K562 (cell line): ENCODE results near the gene NT5C. TPM values are rescaled to one million over a fixed set of nuclear protein-coding genes. Genes with fewer than 3 reads are reported as not detected.

Experiments
- CBX8 ChIP-seq: fragments of 200-600 bp; sonication (generic); IDR thresholded peaks from 2 replicates; pipeline ENCODE4 v1.6.1; 2012; ENCODE audit warnings: borderline replicate concordance, mixed run types, low read depth, mild to moderate bottlenecking, moderate library complexity, mixed read lengths, low read length, control low read depth, inconsistent platforms; ENCODE audit not compliant: poor library complexity, severe bottlenecking; ENCODE audit errors: extremely low read depth
- HDAC2 ChIP-seq: fragments of 450-650 bp; IDR thresholded peaks from 2 replicates; pipeline ENCODE4 v1.6.1; 2016; ENCODE audit warnings: mild to moderate bottlenecking
- HMG20B ChIP-seq: fragments of 250-450 bp; sonication (Bioruptor Pico); IDR thresholded peaks from 2 replicates; pipeline ENCODE4 v1.5.0; 2021; ENCODE audit warnings: mild to moderate bottlenecking
- REST ChIP-seq, 2 experiments: fragments of 450-650 bp; formaldehyde crosslinking in 1 of 2; IDR thresholded peaks; 2 replicates each; pipeline versions ENCODE4 v1.4.0 to v1.6.1; 2014 to 2020; ENCODE audit warnings: mild to moderate bottlenecking in 2 of 2, borderline replicate concordance in 1 of 2, low read depth in 1 of 2
- polyA plus RNA-seq, 8 experiments: library from polyadenylated mRNA; depleted of rRNA in 4 of 8; stranded (reverse) in 5 of 8; unstranded in 3 of 8; fragments of >200 nt; fragmentation: Nextera tagmentation in 2 of 8; fragmentation: Illumina TruSeq in 1 of 8; extraction: Ambion mirVana in 2 of 8; extraction: Trizol in 1 of 8; gene quantifications; 2 replicates each; pipeline versions ENCODE4 v1.2.1 to v1.2.3, GENCODE V29; 2011 to 2014; ENCODE audit warnings: inconsistent platforms in 1 of 8, missing spikeins in 1 of 8
- total RNA-seq, 7 experiments: library from RNA; depleted of rRNA in 6 of 7; stranded (reverse); fragments of >200 nt in 6 of 7; fragmentation: Illumina TruSeq in 2 of 7; extraction: Trizol in 2 of 7; gene quantifications; 2 replicates each; pipeline versions ENCODE4 v1.2.1 to v1.2.3, GENCODE V29; 2011 to 2021; ENCODE audit warnings: low replicate concordance in 1 of 7
- TF ChIP-seq, protein P1 (sequence below): fragments of 200-600 bp; sonication (generic); IDR thresholded peaks from one replicate; pipeline ENCODE4 v1.6.1; 2012; ENCODE audit warnings: mild to moderate bottlenecking, low read depth, low read length, inconsistent platforms

Gene NT5C
- total and polyA plus RNA-seq, 9 of the 15 experiments (the other 6 are each of a cell fraction or from before 2014, with no cell fraction given) = 2.9 to 205 (median 45.0) TPM

GRCh38 chr17:75105126-75106080 lies 26.1 kb downstream of the NT5C start (continued):
- peak; percentile 55; the same call in 1 of the 2 replicates for TF ChIP-seq REST (IDR thresholded peaks at IDR 0.05; ENCODE audit: borderline replicate concordance)
- no peak for TF ChIP-seq REST (CRISPR knock-in tag; IDR thresholded peaks at IDR 0.05; ENCODE audit: low read depth)
- TF ChIP-seq, protein P1, sequence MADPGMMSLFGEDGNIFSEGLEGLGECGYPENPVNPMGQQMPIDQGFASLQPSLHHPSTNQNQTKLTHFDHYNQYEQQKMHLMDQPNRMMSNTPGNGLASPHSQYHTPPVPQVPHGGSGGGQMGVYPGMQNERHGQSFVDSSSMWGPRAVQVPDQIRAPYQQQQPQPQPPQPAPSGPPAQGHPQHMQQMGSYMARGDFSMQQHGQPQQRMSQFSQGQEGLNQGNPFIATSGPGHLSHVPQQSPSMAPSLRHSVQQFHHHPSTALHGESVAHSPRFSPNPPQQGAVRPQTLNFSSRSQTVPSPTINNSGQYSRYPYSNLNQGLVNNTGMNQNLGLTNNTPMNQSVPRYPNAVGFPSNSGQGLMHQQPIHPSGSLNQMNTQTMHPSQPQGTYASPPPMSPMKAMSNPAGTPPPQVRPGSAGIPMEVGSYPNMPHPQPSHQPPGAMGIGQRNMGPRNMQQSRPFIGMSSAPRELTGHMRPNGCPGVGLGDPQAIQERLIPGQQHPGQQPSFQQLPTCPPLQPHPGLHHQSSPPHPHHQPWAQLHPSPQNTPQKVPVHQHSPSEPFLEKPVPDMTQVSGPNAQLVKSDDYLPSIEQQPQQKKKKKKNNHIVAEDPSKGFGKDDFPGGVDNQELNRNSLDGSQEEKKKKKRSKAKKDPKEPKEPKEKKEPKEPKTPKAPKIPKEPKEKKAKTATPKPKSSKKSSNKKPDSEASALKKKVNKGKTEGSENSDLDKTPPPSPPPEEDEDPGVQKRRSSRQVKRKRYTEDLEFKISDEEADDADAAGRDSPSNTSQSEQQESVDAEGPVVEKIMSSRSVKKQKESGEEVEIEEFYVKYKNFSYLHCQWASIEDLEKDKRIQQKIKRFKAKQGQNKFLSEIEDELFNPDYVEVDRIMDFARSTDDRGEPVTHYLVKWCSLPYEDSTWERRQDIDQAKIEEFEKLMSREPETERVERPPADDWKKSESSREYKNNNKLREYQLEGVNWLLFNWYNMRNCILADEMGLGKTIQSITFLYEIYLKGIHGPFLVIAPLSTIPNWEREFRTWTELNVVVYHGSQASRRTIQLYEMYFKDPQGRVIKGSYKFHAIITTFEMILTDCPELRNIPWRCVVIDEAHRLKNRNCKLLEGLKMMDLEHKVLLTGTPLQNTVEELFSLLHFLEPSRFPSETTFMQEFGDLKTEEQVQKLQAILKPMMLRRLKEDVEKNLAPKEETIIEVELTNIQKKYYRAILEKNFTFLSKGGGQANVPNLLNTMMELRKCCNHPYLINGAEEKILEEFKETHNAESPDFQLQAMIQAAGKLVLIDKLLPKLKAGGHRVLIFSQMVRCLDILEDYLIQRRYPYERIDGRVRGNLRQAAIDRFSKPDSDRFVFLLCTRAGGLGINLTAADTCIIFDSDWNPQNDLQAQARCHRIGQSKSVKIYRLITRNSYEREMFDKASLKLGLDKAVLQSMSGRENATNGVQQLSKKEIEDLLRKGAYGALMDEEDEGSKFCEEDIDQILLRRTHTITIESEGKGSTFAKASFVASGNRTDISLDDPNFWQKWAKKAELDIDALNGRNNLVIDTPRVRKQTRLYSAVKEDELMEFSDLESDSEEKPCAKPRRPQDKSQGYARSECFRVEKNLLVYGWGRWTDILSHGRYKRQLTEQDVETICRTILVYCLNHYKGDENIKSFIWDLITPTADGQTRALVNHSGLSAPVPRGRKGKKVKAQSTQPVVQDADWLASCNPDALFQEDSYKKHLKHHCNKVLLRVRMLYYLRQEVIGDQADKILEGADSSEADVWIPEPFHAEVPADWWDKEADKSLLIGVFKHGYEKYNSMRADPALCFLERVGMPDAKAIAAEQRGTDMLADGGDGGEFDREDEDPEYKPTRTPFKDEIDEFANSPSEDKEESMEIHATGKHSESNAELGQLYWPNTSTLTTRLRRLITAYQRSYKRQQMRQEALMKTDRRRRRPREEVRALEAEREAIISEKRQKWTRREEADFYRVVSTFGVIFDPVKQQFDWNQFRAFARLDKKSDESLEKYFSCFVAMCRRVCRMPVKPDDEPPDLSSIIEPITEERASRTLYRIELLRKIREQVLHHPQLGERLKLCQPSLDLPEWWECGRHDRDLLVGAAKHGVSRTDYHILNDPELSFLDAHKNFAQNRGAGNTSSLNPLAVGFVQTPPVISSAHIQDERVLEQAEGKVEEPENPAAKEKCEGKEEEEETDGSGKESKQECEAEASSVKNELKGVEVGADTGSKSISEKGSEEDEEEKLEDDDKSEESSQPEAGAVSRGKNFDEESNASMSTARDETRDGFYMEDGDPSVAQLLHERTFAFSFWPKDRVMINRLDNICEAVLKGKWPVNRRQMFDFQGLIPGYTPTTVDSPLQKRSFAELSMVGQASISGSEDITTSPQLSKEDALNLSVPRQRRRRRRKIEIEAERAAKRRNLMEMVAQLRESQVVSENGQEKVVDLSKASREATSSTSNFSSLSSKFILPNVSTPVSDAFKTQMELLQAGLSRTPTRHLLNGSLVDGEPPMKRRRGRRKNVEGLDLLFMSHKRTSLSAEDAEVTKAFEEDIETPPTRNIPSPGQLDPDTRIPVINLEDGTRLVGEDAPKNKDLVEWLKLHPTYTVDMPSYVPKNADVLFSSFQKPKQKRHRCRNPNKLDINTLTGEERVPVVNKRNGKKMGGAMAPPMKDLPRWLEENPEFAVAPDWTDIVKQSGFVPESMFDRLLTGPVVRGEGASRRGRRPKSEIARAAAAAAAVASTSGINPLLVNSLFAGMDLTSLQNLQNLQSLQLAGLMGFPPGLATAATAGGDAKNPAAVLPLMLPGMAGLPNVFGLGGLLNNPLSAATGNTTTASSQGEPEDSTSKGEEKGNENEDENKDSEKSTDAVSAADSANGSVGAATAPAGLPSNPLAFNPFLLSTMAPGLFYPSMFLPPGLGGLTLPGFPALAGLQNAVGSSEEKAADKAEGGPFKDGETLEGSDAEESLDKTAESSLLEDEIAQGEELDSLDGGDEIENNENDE = no peak
- no peak for TF ChIP-seq HDAC2
- TF ChIP-seq HMG20B (CRISPR knock-in tag) = no peak
- no peak for TF ChIP-seq CBX8
